HEK293T (cell line): ENCODE measurements around the gene DCUN1D2.

Experiments
- CTCF ChIA-PET: fragments of 350-600 bp; formaldehyde crosslinking; extraction: SDS; loops from one replicate; lab custom pipeline; 2021; ENCODE audit warnings: antibody characterized with exemption, inconsistent platforms; lab: Yijun Ruan, JAX
- POLR2A ChIA-PET: fragments of 350-600 bp; formaldehyde crosslinking; extraction: SDS; loops from one replicate; lab custom pipeline; 2020; ENCODE audit warnings: antibody characterized with exemption, inconsistent platforms; lab: Yijun Ruan, JAX
- DNase-seq: peaks from one replicate; pipeline ENCODE4 v3.0.0; 2012; ENCODE audit warnings: mixed read lengths; ENCODE audit errors: extremely low spot score
- ARNT ChIP-seq: fragments of 450-650 bp; IDR thresholded peaks from 2 replicates; pipeline ENCODE4 v1.6.1; 2017; ENCODE audit warnings: mild to moderate bottlenecking
- BHLHE40 ChIP-seq: fragments of 450-650 bp; IDR thresholded peaks from 2 replicates; pipeline ENCODE4 v1.6.1; 2016; ENCODE audit warnings: mild to moderate bottlenecking, moderate library complexity, borderline replicate concordance
- CTBP1 ChIP-seq: fragments of 450-650 bp; IDR thresholded peaks from 2 replicates; pipeline ENCODE4 v1.6.1; 2016; ENCODE audit warnings: borderline replicate concordance
- ELF4 ChIP-seq: fragments of 450-650 bp; IDR thresholded peaks from 2 replicates; pipeline ENCODE4 v1.6.1; 2017; ENCODE audit warnings: antibody characterized with exemption
- FOXA1 ChIP-seq: fragments of 450-650 bp; IDR thresholded peaks from 2 replicates; pipeline ENCODE4 v1.6.1; 2016; ENCODE audit warnings: mild to moderate bottlenecking
- FOXK2 ChIP-seq: fragments of 450-650 bp; IDR thresholded peaks from 2 replicates; pipeline ENCODE4 v1.6.1; 2016; ENCODE audit warnings: mild to moderate bottlenecking
- FOXM1 ChIP-seq: fragments of 450-650 bp; IDR thresholded peaks from 2 replicates; pipeline ENCODE4 v1.6.1; 2017; ENCODE audit warnings: mild to moderate bottlenecking, borderline replicate concordance
- HDGF ChIP-seq: fragments of 450-650 bp; IDR thresholded peaks from 2 replicates; pipeline ENCODE4 v1.6.1; 2017; ENCODE audit warnings: antibody characterized with exemption, borderline replicate concordance
- L3MBTL2 ChIP-seq: fragments of 450-650 bp; conservative IDR thresholded peaks from 2 replicates; pipeline ENCODE4 v1.6.1; 2016; ENCODE audit warnings: mild to moderate bottlenecking
- LEF1 ChIP-seq: fragments of 450-650 bp; IDR thresholded peaks from 2 replicates; pipeline ENCODE4 v1.6.1; 2017; ENCODE audit warnings: mild to moderate bottlenecking, borderline replicate concordance
- NFRKB ChIP-seq: fragments of 450-650 bp; IDR thresholded peaks from 2 replicates; pipeline ENCODE4 v1.6.1; 2016; ENCODE audit warnings: mild to moderate bottlenecking, moderate library complexity
- SP1 ChIP-seq: fragments of 450-650 bp; IDR thresholded peaks from 2 replicates; pipeline ENCODE4 v1.6.1; 2017
- SUZ12 ChIP-seq: fragments of 450-650 bp; IDR thresholded peaks from 2 replicates; pipeline ENCODE4 v1.6.1; 2016; ENCODE audit warnings: mild to moderate bottlenecking
- TARDBP ChIP-seq: fragments of 450-650 bp; IDR thresholded peaks from 2 replicates; pipeline ENCODE4 v1.6.1; 2016
- ZNF384 ChIP-seq: fragments of 450-650 bp; IDR thresholded peaks from 2 replicates; pipeline ENCODE4 v1.6.1; 2016
- TF ChIP-seq, protein P1 (sequence below): fragments of 450-650 bp; IDR thresholded peaks from 2 replicates; pipeline ENCODE4 v1.6.1; 2016

Gene DCUN1D2

DNA sequence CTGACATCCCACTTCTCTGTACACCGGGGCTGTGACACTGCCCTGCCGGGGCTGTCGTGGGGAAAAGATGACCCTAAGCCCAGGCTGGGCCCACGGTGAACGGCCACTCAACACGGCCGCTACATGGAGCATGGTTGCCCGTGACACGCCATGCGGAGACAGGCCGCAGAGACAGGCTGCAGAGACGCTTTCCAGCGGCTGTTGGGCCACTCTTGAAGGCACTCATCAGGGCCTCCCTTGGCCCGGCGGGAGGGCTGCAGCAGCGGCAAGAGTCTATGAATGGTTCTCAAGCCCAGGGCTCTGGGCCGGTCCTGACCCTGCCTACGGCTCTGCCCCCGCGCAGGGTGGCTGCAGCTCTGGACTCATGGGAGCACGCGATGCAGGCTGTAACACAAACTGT lies 59.3 kb downstream of the DCUN1D2 start:
- DNase-seq: no peak
- ChIA-PET CTCF (no interaction called here), POLR2A (interaction anchor here (1.3 kb wide), 1 partner anchor 15 kb away, joined by 3 read pairs; no protein-coding TSS in a partner anchor)
- TF ChIP-seq BHLHE40 (no peak), SP1 (no peak), HDGF (no peak), ARNT (no peak), FOXA1 (no peak), TARDBP (no peak), L3MBTL2 (no peak), FOXM1 (no peak), ELF4 (no peak), ZNF384 (no peak), NFRKB (no peak), CTBP1 (no peak), LEF1 (no peak), SUZ12 (no peak), FOXK2 (no peak)
- TF ChIP-seq, protein P1, sequence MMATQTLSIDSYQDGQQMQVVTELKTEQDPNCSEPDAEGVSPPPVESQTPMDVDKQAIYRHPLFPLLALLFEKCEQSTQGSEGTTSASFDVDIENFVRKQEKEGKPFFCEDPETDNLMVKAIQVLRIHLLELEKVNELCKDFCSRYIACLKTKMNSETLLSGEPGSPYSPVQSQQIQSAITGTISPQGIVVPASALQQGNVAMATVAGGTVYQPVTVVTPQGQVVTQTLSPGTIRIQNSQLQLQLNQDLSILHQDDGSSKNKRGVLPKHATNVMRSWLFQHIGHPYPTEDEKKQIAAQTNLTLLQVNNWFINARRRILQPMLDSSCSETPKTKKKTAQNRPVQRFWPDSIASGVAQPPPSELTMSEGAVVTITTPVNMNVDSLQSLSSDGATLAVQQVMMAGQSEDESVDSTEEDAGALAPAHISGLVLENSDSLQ: no peak

DNA sequence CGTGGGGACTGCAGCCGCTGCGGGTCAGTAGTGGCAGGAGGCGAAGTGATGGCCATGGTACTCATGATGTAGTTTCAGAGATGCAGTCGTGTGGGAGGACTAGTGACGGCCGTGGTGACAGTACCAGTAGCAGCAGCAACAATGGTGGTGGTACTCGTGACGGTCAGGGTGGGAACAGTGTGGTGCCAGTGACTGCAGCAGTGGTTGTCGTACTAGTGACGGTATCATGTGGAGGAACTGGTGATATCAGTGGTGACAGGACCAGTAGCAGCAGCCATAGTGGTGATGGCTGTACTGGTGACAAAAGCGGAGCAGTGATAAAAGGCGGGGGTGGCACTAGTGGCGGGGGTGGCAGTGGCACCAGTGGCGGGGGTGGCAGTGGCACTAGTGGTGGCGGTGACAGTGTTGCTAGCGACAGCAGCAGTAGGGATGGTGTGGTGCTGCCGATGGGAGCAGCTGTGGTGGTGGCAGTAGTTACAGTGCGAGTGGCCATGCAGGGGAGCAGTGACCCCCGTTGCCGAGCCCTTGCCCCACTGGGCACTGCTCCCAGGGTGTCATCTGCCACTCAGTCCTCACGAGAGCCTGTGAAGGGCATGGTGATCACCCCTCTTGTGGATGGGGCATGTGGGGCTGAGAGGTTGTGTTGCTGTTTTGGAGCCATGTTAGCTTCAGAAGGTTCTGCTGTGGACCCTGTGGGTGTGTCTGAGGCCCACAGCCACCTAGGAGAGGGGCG lies 60.0 kb downstream of the DCUN1D2 start:
- ChIA-PET CTCF (interaction anchor here (0.6 kb wide), 1 partner anchor 92 kb away, joined by 4 read pairs; no protein-coding TSS in a partner anchor), POLR2A (no interaction called here)
- TF ChIP-seq SP1 (no peak), FOXA1 (no peak), LEF1 (no peak), FOXK2 (no peak), HDGF (no peak), L3MBTL2 (no peak), ZNF384 (no peak), ARNT (no peak), SUZ12 (no peak), CTBP1 (no peak), BHLHE40 (no peak), TARDBP (no peak)
- TF ChIP-seq, protein P1: no peak
- no peak for DNase-seq

DNA sequence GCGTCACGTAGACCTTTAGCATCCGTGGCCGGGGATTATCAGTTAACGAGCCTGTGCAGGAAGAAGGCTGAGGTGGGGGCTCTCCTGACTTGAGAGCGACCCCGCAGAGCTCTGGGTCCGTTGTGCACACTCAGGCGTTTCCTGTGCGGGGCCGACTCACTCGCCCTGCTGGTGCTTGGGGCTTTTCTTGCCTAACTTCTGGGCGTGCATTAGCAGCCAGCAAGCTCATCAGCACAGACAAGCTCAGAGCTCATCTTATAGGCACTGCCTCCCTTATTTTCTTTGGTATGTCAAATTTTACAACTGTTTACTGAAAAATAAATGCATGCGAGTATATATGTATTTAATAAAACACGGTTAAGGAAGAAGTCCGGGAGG lies 60.9 kb downstream of the DCUN1D2 start:
- CTCF ChIA-PET: no interaction called here
- no peak for DNase-seq
- TF ChIP-seq BHLHE40 (no peak), FOXK2 (no peak), SP1 (no peak), SUZ12 (no peak), ARNT (no peak), FOXA1 (no peak), TARDBP (no peak), NFRKB (no peak), L3MBTL2 (no peak), ZNF384 (no peak), LEF1 (no peak), CTBP1 (no peak), FOXM1 (no peak), HDGF (no peak), ELF4 (no peak)
- TF ChIP-seq, protein P1: no peak
- POLR2A ChIA-PET: no interaction called here

DNA sequence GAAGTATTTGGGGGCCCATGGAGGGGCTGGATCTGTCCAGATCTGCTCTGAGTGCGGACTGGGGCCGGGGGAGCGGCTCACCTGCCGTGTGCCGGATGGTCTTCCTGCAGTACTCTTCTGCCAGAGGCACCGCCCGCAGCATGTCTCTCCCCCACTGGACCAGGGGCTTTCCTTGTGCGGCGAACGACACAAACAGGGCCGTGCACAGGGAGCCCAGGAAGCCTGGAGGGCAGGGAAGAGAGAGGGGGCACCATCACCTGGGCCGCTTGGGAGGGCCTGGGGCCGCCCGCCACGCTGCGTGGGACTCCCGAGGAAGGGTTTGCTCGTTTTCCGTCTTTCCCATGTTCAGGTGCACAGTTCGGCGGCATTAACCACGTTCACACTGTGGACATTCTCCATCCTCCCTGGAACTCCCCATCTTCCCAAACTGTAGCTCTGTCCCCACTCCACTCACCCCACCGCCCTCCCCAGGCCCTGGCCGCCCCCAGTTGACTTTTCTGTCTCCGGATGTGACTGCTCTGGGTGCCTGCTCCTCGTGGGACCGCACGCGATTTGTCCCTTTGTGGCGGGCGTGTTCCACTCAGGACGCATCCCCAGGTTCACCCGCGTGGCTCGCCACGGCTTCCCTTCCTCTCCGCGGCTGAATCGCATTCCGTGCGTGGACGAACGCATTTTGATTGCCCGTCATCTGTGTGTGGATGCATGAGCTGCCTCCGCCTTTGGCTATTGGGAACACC lies 61.5 kb downstream of the DCUN1D2 start:
- POLR2A ChIA-PET: no interaction called here
- no peak for DNase-seq
- TF ChIP-seq FOXM1 (no peak), ELF4 (no peak), ARNT (no peak), FOXK2 (no peak)
- CTCF ChIA-PET: no interaction called here

DNA sequence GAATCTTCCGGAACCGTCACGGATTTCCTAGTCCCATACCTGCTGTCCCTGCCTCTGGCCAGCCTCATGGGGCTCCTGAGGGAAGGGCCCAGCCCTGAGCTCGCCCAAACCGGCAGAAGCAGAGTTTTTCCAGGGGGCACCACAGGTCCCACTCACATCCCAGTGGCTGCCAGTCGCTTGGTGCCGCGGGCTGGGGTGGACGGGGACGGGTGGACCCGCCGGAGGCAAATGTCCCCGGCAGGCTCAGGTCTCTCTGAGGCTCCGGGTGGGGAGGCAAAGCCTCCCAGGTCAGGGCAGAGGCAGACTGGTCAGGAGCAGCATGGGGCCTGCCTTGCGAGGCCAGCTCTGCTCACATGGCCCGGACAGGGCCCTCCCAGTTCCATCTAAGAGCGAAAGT lies 62.0 kb downstream of the DCUN1D2 start:
- TF ChIP-seq L3MBTL2 (no peak), BHLHE40 (no peak), FOXA1 (no peak), FOXM1 (no peak), CTBP1 (no peak), ARNT (no peak), HDGF (no peak)
- ChIA-PET CTCF (no interaction called here), POLR2A (no interaction called here)
- DNase-seq: no peak
